22Rv1 (cell line): ENCODE data around the gene MTERF1.

Source experiments
- CTCF ChIP-seq: fragments of 450-650 bp; IDR thresholded peaks from 2 replicates; pipeline ENCODE4 v1.5.1; 2017; ENCODE audit warnings: mild to moderate bottlenecking
- ZFX ChIP-seq: fragments of 450-650 bp; IDR thresholded peaks from 2 replicates; pipeline ENCODE4 v1.6.1; 2017; ENCODE audit warnings: antibody characterized with exemption, borderline replicate concordance

GRCh38 chr7:91872069-91872468 is 8.4 kb downstream of the MTERF1 start:
- TF ChIP-seq CTCF (no peak), ZFX (no peak)
